Right lobe of liver (tissue), 4 donors: ENCODE measurements around the gene PHKG1.
"Not testable (repeated sequence)": the region's sequence is repeated elsewhere in the genome, so short reads cannot be mapped to it uniquely, and the experiment has no call there.

Experiments
- CTCF ChIP-seq, 4 donors: fragments of 200-600 bp in 3 of 4; fragments of 450-650 bp in 1 of 4; IDR thresholded peaks; one replicate each; pipeline versions ENCODE4 v1.5.1 to v1.8.0; 2016 to 2022; ENCODE audit warnings: antibody characterized with exemption in 4 of 4, mild to moderate bottlenecking in 2 of 4
- POLR2A ChIP-seq: fragments of 450-650 bp; IDR thresholded peaks from one replicate; pipeline ENCODE4 v1.6.1; 2017; ENCODE audit warnings: antibody characterized with exemption, mild to moderate bottlenecking
- donor health status: DM: no; HTN: no; CAD: no.
- donor health status: DM: no; HTN: no; CAD: no.
- donor health status: DM: no; HTN: yes; CAD: no.

GRCh38 chr7:56112244-56112643 lies 19.5 kb upstream of the PHKG1 start:
- not testable (repeated sequence) for TF ChIP-seq POLR2A; CTCF (IDR thresholded peaks at IDR 0.05)
